ENCODE results near the gene MOCOS.

DNA sequence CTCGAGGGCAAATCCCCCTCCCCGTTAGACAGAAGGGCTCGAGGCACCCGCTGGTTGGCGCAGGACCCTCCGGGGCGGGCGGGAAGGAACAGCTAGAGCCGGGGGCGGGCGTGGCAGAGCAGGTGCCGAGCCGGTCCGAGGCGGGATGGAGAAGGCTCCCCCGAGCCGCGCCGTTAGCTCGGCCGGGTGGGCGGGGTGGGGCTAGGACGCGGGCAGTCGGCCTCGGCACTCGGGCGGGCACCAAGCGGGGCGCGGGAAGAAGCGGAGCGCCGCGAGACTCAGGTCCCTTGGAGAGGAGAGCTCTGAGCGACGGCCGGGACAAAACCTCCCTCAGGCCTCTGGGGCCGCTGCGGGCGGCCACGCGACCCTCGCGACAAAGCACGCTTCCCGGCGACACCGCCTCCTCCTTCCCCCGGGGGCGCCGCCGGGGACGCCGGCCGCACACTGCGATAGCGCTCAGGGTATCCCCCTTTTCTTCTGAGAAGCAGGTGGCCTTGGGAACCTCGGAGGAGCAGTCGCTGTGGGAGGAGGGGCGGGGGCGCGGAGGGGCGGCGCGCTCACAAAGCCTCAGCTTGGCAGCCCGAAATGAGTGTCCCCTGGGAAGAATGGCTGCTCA, 110.9 kb downstream of the MOCOS start:
- no peak for TF ChIP-seq KLF16 (tag by site-specific recombination; IDR thresholded peaks at IDR 0.05)
- TF ChIP-seq ZNF24 (tag by site-specific recombination; IDR thresholded peaks at IDR 0.05) = no peak
- TF ChIP-seq ZNF366 (tag by site-specific recombination; conservative IDR thresholded peaks at IDR 0.05) = no peak
- no peak; the same call in 1 of the 2 replicates for TF ChIP-seq ZBTB48 (tag by site-specific recombination; IDR thresholded peaks at IDR 0.05)
- no peak for TF ChIP-seq ZNF248 (tag by site-specific recombination; IDR thresholded peaks at IDR 0.05)
- peak; percentile 34; the same call in 1 of the 2 replicates for TF ChIP-seq EGR2 (tag by site-specific recombination; IDR thresholded peaks at IDR 0.05; ENCODE audit: low read depth)
- TF ChIP-seq ZNF169 (tag by site-specific recombination; IDR thresholded peaks at IDR 0.05) = no peak
- TF ChIP-seq, protein P1, sequence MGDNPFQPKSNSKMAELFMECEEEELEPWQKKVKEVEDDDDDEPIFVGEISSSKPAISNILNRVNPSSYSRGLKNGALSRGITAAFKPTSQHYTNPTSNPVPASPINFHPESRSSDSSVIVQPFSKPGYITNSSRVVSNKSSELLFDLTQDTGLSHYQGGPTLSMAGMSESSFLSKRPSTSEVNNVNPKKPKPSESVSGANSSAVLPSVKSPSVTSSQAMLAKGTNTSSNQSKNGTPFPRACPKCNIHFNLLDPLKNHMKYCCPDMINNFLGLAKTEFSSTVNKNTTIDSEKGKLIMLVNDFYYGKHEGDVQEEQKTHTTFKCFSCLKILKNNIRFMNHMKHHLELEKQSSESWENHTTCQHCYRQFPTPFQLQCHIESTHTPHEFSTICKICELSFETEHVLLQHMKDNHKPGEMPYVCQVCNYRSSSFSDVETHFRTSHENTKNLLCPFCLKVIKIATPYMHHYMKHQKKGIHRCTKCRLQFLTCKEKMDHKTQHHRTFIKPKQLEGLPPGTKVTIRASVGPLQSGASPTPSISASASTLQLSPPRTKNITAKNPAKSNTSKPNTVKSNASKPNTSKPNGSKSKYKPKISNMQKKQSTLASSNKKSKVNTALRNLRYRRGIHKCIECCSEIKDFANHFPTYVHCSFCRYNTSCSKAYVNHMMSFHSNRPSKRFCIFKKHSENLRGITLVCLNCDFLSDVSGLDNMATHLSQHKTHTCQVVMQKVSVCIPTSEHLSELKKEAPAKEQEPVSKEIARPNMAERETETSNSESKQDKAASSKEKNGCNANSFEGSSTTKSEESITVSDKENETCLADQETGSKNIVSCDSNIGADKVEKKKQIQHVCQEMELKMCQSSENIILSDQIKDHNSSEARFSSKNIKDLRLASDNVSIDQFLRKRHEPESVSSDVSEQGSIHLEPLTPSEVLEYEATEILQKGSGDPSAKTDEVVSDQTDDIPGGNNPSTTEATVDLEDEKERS (tag by site-specific recombination; IDR thresholded peaks at IDR 0.05) = no peak
- TF ChIP-seq, protein P2, sequence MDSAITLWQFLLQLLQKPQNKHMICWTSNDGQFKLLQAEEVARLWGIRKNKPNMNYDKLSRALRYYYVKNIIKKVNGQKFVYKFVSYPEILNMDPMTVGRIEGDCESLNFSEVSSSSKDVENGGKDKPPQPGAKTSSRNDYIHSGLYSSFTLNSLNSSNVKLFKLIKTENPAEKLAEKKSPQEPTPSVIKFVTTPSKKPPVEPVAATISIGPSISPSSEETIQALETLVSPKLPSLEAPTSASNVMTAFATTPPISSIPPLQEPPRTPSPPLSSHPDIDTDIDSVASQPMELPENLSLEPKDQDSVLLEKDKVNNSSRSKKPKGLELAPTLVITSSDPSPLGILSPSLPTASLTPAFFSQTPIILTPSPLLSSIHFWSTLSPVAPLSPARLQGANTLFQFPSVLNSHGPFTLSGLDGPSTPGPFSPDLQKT (IDR thresholded peaks at IDR 0.05; ENCODE audit: borderline replicate concordance, low read depth, low read length) = no peak
- TF ChIP-seq, protein P3, sequence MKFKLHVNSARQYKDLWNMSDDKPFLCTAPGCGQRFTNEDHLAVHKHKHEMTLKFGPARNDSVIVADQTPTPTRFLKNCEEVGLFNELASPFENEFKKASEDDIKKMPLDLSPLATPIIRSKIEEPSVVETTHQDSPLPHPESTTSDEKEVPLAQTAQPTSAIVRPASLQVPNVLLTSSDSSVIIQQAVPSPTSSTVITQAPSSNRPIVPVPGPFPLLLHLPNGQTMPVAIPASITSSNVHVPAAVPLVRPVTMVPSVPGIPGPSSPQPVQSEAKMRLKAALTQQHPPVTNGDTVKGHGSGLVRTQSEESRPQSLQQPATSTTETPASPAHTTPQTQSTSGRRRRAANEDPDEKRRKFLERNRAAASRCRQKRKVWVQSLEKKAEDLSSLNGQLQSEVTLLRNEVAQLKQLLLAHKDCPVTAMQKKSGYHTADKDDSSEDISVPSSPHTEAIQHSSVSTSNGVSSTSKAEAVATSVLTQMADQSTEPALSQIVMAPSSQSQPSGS (tag by site-specific recombination; IDR thresholded peaks at IDR 0.05; ENCODE audit: low read depth) = no peak
- TF ChIP-seq ZFP37 (tag by site-specific recombination; IDR thresholded peaks at IDR 0.05) = no peak
- TF ChIP-seq SALL2 (tag by site-specific recombination; IDR thresholded peaks at IDR 0.05; ENCODE audit: borderline replicate concordance) = no peak
- TF ChIP-seq ZNF274 (IDR thresholded peaks at IDR 0.05; ENCODE audit: low read length) = no peak
- no peak for TF ChIP-seq ZNF274 (tag by site-specific recombination; IDR thresholded peaks at IDR 0.05; ENCODE audit: borderline replicate concordance)
- TF ChIP-seq TCF7L2 (IDR thresholded peaks at IDR 0.05; ENCODE audit: borderline replicate concordance, low read depth, low read length) = no peak
